Left renal pelvis (tissue), 4 donors: ENCODE measurements around the gene EBF3. TPM values are rescaled to one million over a fixed set of nuclear protein-coding genes. Genes with fewer than 3 reads are reported as not detected.

ENCODE experiments used
- DNase-seq, 4 donors: peaks; one replicate each; pipeline ENCODE4 v3.0.0-alpha.2; 2013; ENCODE audit warnings: low read depth in 4 of 4, low spot score in 3 of 4
- polyA plus RNA-seq, 4 donors: library from polyadenylated mRNA; unstranded; fragments of 120-200 nt; gene quantifications; one replicate each; pipeline ENCODE4 v1.2.1, GENCODE V29; 2013; ENCODE audit not compliant: insufficient read length in 4 of 4

The EBF3 gene
- polyA plus RNA-seq, 4 donors = 1.8 to 47.4 (median 3.6) TPM

- no peak for DNase-seq
These were observed 122.0 kb downstream of the EBF3 start for GRCh38 chr10:129842031-129842430.

- DNase-seq = no peak
These were observed 122.5 kb downstream of the EBF3 start for GRCh38 chr10:129841590-129841989.

DNA sequence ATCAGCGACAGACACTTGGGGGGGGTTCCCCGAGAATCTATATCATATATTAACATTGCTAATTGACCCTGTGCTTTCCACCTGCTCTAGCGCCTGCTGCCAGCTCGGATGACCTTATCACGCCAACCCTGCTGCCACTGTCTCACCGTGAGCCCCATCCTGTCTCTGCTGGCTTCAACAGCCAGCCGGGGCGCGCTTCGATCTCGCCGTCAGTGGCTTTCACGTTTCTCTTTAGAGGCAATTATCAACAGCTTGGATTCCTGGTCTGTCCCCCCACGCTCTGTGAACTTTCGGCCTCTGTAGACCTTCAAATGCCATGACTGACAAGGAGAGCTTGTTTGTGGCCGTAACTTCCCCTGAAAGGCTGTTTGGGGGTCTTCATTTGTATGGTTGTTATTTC lies 123.0 kb downstream of the EBF3 start:
- DNase-seq = no peak

GRCh38 chr10:129840196-129840590 lies 123.9 kb downstream of the EBF3 start:
- DNase-seq = no peak

GRCh38 chr10:129839285-129840195 lies 124.5 kb downstream of the EBF3 start:
- no peak for DNase-seq

GRCh38 chr10:129838794-129839193 lies 125.3 kb downstream of the EBF3 start:
- DNase-seq = no peak

DNA sequence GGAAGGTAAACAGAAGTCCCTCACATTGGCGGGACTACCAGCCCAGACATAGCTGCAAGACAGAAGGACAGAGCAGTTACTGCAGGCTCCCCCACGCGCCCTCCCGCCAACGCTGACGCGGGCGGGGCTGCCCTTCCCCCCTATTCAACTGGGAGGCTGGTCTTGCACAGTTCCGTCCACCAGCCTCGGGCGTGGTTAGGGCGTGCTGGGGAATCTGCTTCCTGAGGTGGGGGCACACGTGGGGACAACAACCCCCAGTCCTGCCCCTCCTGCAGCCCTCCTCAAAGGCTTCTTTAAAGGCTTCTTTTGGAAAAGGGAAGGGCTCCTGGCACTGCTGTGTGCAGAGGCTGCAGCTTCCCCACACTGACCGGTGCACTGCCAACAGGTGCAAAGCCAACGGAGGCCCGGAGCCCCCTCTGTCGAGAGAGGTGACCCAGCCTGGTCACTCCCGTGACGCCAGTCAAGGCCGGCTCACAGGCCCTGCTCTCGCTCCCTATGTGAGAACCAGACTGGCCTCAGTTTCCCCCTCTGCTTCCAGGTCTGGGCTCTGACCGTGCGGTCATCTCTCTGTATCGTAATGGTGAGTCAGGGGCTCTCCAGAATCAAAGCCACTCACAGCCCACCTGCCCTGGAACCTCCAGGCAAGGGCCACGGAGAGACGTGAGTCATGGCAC lies 126.0 kb downstream of the EBF3 start:
- no peak for DNase-seq

GRCh38 chr10:129836253-129836652 lies 127.8 kb downstream of the EBF3 start:
- no peak for DNase-seq

- DNase-seq = no peak
These were observed 129.9 kb downstream of the EBF3 start for GRCh38 chr10:129833994-129834739.

DNA sequence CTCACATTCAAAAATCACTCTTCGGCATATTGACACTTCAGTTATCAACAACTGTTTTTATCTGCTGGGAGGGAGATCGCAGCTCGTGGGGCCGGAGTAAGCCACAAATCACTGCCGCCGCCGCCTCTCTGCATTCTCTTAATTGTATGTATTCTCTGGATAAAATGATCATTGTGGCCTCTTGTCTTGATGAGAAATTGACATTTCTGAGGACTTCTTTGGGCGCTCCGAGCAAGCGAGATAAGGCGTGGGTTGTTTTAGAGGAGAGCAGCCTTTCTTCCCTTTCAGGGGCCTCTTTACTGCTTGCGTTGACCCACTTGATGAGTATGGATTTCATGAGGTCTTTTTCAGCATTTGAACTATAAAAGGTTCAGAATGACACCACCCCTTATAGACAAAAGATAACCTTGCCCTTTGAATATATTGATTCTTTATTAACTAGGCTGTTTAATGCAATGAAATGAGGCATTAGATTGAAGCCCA lies 130.6 kb downstream of the EBF3 start:
- DNase-seq = no peak

DNA sequence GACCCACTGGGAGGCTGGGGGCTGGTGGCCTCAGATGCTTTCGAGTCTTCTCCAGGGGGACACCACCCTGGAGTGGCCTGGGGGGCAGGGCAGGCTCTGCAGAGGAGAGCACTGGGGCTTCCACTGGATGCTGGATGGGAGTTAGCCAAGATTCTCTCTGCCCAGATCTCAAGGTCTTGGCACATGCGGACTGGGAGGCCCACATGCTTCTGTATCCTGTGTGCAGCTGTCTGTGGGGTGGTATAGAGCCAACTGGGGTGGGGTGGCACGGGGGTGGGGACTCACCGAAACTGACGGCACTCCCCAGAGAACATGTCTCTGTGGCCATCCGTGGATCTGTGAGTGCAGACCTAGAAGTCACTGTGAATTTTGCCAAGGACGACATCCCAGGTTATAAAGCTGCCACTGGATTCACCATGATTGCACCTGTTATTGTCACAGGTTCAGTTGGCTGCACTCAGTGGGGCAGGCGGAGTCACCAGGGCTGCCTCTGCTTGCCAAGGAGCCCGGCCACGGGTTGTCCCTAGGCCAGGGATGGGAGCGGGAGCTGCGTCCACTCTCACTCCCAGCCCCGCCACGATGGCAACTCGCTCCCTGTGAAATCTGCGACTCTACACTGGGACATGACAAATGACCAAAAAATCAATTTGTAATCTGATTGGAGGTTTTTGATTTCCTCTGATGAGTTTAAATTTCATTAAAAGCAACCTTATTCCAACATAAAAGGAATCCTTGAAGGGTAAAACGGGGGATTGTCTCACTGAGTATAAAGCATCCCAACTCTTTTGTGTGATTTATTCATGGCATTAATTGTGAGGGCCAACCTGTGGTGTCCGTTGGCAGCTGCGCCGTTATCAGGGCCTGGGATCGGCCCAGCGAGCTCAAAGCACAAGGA lies 131.3 kb downstream of the EBF3 start:
- DNase-seq = no peak

GRCh38 chr10:129831150-129831549 lies 132.9 kb downstream of the EBF3 start:
- DNase-seq = no peak

- no peak for DNase-seq
These were observed 138.2 kb downstream of the EBF3 start for GRCh38 chr10:129825826-129826225.

DNA sequence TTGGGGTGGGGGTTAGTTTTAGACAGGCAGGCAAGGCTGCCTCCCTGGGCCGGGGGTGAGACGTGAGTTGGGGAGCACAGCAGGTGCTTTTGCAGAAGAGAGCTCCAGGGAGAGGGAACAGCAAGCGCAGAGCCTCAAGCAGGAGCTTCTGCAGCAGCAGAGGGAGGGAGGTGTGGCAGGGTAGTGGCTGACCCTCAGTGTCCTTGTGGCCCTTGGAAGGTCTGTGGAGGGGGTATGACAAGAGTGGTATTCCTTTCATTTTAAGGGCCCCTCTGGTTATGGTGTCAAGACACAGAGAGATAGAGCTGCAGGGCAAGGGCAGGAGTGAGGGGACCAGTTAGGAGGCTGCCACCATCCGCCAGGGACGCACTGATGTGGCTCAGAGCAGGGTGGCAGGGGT lies 138.9 kb downstream of the EBF3 start:
- DNase-seq = no peak

DNA sequence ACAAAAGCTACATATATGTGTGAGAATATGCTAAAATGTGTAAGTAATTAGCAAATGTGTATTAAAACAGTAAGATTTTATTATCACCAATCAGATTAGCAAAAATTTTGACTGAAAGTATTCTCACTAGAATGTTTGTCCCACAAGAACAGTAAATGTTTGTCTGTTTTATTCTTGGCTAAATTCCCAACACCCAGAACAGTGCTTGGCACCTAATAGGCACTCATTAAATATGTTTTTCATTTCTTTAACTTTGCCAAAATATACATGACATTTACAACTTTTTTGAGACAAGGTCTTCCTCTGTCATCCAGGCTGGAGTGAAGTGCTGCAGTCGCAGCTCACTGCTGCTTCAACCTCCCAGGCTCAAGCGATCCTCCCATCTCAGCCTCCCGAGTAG lies 143.6 kb downstream of the EBF3 start:
- no peak for DNase-seq

DNA sequence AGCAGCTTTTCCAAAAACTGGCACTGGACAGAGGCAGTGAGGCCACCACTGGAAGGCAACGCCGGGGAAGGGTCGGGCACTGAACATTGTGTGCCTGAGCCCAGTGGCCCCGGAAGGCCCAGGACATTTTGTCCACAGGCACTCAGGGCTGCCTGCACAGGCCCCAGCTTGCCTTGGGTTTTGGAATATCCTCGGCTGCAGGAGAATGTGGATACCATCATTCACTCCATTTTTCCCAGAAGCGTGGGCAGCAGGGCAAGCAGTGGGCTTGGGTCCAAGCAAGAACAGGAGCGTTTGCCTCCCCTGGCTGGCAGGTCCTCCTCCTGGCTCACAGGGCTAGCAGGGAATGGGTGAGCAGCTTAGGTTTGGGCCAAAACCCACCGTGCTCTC lies 147.4 kb downstream of the EBF3 start:
- no peak for DNase-seq

GRCh38 chr10:129815898-129816655 lies 148.0 kb downstream of the EBF3 start:
- DNase-seq = no peak

DNA sequence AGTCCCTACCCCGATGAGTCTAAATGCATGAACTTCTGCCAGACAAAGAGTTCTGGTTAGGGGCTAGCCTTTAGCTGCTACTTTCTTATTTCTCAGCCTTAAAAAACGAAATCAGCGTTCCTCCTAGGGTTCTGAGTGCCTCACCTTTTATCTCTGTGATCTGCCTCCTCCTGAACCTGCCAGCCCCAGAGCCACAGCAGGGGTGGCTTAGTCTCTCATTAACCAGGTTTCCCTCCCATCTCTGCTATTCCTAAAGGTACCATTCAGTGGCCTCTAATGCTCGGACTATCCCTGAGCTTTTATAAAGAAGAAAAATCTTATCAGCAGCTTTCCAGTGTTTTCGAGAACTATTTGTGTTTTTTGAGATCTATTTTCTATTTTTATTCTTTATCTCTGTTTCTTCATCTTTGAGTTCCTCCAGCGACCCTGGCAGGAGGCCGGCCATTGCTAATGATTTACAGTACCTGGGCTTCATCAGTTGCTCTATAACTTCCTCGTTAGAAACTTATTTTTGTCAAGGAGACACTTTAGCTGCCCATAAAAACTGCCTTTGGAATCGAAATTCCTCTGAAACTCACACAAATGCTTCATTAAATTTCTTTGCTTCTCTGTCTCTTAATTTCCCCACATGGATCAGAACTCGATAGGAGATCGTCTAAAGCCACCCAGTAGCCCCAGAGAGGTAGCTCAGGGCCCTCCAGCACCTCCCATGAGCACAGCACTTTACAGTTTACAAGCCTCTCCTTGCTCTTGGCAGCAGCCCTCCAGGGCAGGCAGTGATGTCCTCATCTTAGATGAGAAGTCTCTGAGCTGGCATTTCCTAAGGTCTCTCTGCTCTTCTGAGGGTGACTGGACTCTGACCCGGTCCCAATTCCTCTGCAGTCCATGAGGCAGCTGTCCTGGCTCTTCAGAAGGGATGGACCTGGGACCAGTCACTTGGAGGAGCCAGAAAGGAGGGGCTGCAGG lies 149.1 kb downstream of the EBF3 start:
- DNase-seq = no peak
